ENCODE data around the gene MATN3. TPM values are rescaled to one million over a fixed set of nuclear protein-coding genes. Genes with fewer than 3 reads are reported as not detected.

MATN3 gene
- total and polyA plus RNA-seq, 2 of the 13 experiments (the other 11 are each of a cell fraction or from before 2014, with no cell fraction given) = 36.1 to 208 TPM

DNA sequence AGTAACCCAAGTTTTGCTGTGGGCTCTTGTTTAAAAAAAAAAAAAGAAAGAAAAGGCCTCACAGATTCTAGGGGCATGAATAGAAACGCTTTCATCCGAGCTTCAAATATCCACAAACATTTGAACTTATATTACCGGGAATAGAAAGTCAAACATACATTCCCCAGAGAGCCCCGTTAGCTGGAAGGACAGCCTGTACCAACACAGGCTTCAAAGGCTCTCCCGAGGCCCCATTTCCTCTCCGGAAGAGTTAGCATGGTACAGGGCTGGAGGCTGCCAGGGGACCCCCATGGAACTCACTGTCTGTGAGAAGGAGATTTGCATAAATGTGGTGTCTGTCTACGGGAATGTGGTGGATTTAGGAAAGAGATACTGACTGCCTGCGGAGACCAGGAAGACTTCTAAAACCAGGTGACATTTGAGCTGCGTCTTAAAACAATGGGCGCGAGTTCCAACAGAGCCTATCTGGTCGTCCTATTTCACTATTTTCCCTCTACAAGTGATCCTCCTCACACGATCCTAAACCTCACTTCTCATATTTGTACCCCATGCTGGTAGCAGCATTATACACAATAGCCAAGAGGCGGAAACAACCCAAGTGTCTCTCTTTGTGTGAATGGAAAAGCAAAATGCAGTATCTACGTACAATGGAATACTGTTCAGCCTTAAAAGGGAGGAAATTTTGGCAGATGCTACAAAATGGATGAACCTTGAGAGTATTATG lies 820 bp upstream of the MATN3 start (continued):
- no peak for TF ChIP-seq ZNF720 (CRISPR knock-in tag; IDR thresholded peaks at IDR 0.05)
- no peak for TF ChIP-seq PHF8 (CRISPR knock-in tag; IDR thresholded peaks at IDR 0.05)
- no peak for TF ChIP-seq ZFX (CRISPR knock-in tag; IDR thresholded peaks at IDR 0.05; ENCODE audit: low read depth)
- TF ChIP-seq, protein P1, sequence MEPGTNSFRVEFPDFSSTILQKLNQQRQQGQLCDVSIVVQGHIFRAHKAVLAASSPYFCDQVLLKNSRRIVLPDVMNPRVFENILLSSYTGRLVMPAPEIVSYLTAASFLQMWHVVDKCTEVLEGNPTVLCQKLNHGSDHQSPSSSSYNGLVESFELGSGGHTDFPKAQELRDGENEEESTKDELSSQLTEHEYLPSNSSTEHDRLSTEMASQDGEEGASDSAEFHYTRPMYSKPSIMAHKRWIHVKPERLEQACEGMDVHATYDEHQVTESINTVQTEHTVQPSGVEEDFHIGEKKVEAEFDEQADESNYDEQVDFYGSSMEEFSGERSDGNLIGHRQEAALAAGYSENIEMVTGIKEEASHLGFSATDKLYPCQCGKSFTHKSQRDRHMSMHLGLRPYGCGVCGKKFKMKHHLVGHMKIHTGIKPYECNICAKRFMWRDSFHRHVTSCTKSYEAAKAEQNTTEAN (CRISPR knock-in tag; conservative IDR thresholded peaks at IDR 0.05) = peak; percentile 70; the same call in 1 of the 2 replicates
- TF ChIP-seq SIX1 (CRISPR knock-in tag; IDR thresholded peaks at IDR 0.05; ENCODE audit: borderline replicate concordance) = peak; percentile 11; the same call in 1 of the 2 replicates
- TF ChIP-seq IRX3 (CRISPR knock-in tag; IDR thresholded peaks at IDR 0.05; ENCODE audit: borderline replicate concordance, low read depth) = no peak
- TF ChIP-seq ASH2L (IDR thresholded peaks at IDR 0.05; ENCODE audit: insufficient read length, low read depth, low read length) = no peak
- TF ChIP-seq, protein P2, sequence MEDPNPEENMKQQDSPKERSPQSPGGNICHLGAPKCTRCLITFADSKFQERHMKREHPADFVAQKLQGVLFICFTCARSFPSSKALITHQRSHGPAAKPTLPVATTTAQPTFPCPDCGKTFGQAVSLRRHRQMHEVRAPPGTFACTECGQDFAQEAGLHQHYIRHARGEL (CRISPR knock-in tag; IDR thresholded peaks at IDR 0.05) = no peak
- TF ChIP-seq DNMT3B (CRISPR knock-in tag; conservative IDR thresholded peaks at IDR 0.05) = 0 out of 2 replicates have a peak, but pooled peaks have one; percentile 52
- TF ChIP-seq, protein P3, sequence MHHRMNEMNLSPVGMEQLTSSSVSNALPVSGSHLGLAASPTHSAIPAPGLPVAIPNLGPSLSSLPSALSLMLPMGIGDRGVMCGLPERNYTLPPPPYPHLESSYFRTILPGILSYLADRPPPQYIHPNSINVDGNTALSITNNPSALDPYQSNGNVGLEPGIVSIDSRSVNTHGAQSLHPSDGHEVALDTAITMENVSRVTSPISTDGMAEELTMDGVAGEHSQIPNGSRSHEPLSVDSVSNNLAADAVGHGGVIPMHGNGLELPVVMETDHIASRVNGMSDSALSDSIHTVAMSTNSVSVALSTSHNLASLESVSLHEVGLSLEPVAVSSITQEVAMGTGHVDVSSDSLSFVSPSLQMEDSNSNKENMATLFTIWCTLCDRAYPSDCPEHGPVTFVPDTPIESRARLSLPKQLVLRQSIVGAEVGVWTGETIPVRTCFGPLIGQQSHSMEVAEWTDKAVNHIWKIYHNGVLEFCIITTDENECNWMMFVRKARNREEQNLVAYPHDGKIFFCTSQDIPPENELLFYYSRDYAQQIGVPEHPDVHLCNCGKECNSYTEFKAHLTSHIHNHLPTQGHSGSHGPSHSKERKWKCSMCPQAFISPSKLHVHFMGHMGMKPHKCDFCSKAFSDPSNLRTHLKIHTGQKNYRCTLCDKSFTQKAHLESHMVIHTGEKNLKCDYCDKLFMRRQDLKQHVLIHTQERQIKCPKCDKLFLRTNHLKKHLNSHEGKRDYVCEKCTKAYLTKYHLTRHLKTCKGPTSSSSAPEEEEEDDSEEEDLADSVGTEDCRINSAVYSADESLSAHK (CRISPR knock-in tag; IDR thresholded peaks at IDR 0.05; ENCODE audit: borderline replicate concordance) = no peak
- TF ChIP-seq, protein P4, sequence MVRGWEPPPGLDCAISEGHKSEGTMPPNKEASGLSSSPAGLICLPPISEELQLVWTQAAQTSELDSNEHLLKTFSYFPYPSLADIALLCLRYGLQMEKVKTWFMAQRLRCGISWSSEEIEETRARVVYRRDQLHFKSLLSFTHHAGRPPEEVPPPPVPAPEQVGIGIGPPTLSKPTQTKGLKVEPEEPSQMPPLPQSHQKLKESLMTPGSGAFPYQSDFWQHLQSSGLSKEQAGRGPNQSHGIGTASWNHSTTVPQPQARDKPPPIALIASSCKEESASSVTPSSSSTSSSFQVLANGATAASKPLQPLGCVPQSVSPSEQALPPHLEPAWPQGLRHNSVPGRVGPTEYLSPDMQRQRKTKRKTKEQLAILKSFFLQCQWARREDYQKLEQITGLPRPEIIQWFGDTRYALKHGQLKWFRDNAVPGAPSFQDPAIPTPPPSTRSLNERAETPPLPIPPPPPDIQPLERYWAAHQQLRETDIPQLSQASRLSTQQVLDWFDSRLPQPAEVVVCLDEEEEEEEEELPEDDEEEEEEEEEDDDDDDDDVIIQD (CRISPR knock-in tag; IDR thresholded peaks at IDR 0.05; ENCODE audit: low read depth) = peak; percentile 57; the same call in 1 of the 2 replicates
- TF ChIP-seq ZNF543 (CRISPR knock-in tag; IDR thresholded peaks at IDR 0.05) = no peak
- no peak for TF ChIP-seq ZNF354B (CRISPR knock-in tag; IDR thresholded peaks at IDR 0.05)
- TF ChIP-seq ZSCAN30 (CRISPR knock-in tag; IDR thresholded peaks at IDR 0.05) = 0 out of 2 replicates have a peak, but pooled peaks have one; percentile 25
- TF ChIP-seq MED8 (CRISPR knock-in tag; IDR thresholded peaks at IDR 0.05; ENCODE audit: insufficient replicate concordance) = peak; percentile 67
- TF ChIP-seq, protein P5, sequence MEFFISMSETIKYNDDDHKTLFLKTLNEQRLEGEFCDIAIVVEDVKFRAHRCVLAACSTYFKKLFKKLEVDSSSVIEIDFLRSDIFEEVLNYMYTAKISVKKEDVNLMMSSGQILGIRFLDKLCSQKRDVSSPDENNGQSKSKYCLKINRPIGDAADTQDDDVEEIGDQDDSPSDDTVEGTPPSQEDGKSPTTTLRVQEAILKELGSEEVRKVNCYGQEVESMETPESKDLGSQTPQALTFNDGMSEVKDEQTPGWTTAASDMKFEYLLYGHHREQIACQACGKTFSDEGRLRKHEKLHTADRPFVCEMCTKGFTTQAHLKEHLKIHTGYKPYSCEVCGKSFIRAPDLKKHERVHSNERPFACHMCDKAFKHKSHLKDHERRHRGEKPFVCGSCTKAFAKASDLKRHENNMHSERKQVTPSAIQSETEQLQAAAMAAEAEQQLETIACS (CRISPR knock-in tag; IDR thresholded peaks at IDR 0.05) = no peak
- TF ChIP-seq, protein P6, sequence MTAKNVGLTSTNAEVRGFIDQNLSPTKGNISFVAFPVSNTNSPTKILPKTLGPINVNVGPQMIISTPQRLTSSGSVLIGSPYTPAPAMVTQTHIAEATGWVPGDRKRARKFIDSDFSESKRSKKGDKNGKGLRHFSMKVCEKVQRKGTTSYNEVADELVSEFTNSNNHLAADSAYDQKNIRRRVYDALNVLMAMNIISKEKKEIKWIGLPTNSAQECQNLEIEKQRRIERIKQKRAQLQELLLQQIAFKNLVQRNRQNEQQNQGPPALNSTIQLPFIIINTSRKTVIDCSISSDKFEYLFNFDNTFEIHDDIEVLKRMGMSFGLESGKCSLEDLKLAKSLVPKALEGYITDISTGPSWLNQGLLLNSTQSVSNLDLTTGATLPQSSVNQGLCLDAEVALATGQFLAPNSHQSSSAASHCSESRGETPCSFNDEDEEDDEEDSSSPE (CRISPR knock-in tag; IDR thresholded peaks at IDR 0.05) = no peak; the same call in 1 of the 2 replicates
- TF ChIP-seq ZNF614 (CRISPR knock-in tag; IDR thresholded peaks at IDR 0.05; ENCODE audit: borderline replicate concordance) = no peak; the same call in 1 of the 2 replicates
- no peak for TF ChIP-seq ZNF674 (CRISPR knock-in tag; IDR thresholded peaks at IDR 0.05; ENCODE audit: low read depth)
- no peak for TF ChIP-seq ZNF550 (CRISPR knock-in tag; IDR thresholded peaks at IDR 0.05; ENCODE audit: borderline replicate concordance)
- TF ChIP-seq TMF1 (CRISPR knock-in tag; IDR thresholded peaks at IDR 0.05; ENCODE audit: low read depth) = no peak

All from HepG2 (cell line).